Hepatocyte (in vitro differentiated cells): ENCODE measurements around the gene DSCAML1.

Source experiments
- CTCF ChIP-seq: fragments of 200-600 bp; sonication (generic); IDR thresholded peaks from 2 replicates; pipeline ENCODE4 v1.5.1; 2016; ENCODE audit warnings: antibody characterized with exemption, mild to moderate bottlenecking; ENCODE audit not compliant: poor library complexity
- EZH2 ChIP-seq: fragments of 200-600 bp; sonication (generic); IDR thresholded peaks from 2 replicates; pipeline ENCODE4 v1.6.1; 2016; ENCODE audit warnings: antibody characterized with exemption, mild to moderate bottlenecking, borderline replicate concordance

GRCh38 chr11:117523680-117524079, 273.3 kb downstream of the DSCAML1 start:
- TF ChIP-seq CTCF (no peak), EZH2 (no peak)
